Stimulated activated CD4-positive, alpha-beta T cell treated with anti-CD3 and anti-CD28 coated beads, Interleukin-15, amount 100 ng/mL, for 1 hour (primary cell): Measurements from ENCODE around the gene ZNF682.
A peak's percentile ranks its signal among the peaks of the same experiment; 100 is the strongest.
"Not testable (repeated sequence)": the region's sequence is repeated elsewhere in the genome, so short reads cannot be mapped to it uniquely, and the experiment has no call there.

Experiments
- DNase-seq, 2 donors: peaks; one replicate each; pipeline ENCODE4 v3.0.0-alpha.2; 2020; ENCODE audit warnings: low read depth in 1 of 2, low spot score in 1 of 2

Gene ZNF682

GRCh38 chr19:20039203-20039723 lies at the start of gene ZNF682:
ZNF682 (minus strand) TSS chr19:20039505; CDS start chr19:20039345, 160 bp downstream.
- DNase-seq, result peak; percentile 86 to 87

- DNase-seq, result not testable (repeated sequence)
Measured at GRCh38 chr19:20082876-20083275, 43.6 kb upstream of the ZNF682 start.

- DNase-seq, result not testable (repeated sequence)
Measured at GRCh38 chr19:20082232-20082833, 43.0 kb upstream of the ZNF682 start.

- no peak for DNase-seq
Measured at GRCh38 chr19:20080656-20081055, 41.4 kb upstream of the ZNF682 start.

- DNase-seq, result no peak
Measured at GRCh38 chr19:20079476-20079875, 40.2 kb upstream of the ZNF682 start.

- DNase-seq, result no peak
Measured at GRCh38 chr19:20078581-20079031, 39.3 kb upstream of the ZNF682 start.

- peak; percentile 52 to 60 for DNase-seq
Measured at GRCh38 chr19:20077791-20078463, 38.6 kb upstream of the ZNF682 start, which contains the start of gene ZNF90. ZNF90 (plus strand) TSS chr19:20078000; CDS start chr19:20078133, 133 bp downstream.

GRCh38 chr19:20072936-20073335 lies 33.6 kb upstream of the ZNF682 start:
- no peak for DNase-seq

GRCh38 chr19:20070691-20071090 lies 31.4 kb upstream of the ZNF682 start:
- no peak for DNase-seq

- DNase-seq, result not testable (repeated sequence)
Measured at GRCh38 chr19:20068559-20068958, 29.3 kb upstream of the ZNF682 start.

- no peak for DNase-seq
Measured at GRCh38 chr19:20067943-20068342, 28.6 kb upstream of the ZNF682 start.

- no peak for DNase-seq
Measured at GRCh38 chr19:20066861-20067260, 27.6 kb upstream of the ZNF682 start.

- no peak for DNase-seq
Measured at GRCh38 chr19:20060282-20060681, 21.0 kb upstream of the ZNF682 start.

GRCh38 chr19:20058738-20059137 lies 19.4 kb upstream of the ZNF682 start:
- not testable (repeated sequence) for DNase-seq

- peak; percentile 25 to 42 for DNase-seq
Measured at GRCh38 chr19:20051841-20052768, 12.8 kb upstream of the ZNF682 start.

- DNase-seq, result not testable (repeated sequence)
Measured at GRCh38 chr19:20045742-20046141, 6.4 kb upstream of the ZNF682 start.

- DNase-seq, result no peak
Measured at GRCh38 chr19:20044663-20045062, 5.4 kb upstream of the ZNF682 start.

- DNase-seq, result no peak
Measured at GRCh38 chr19:20038358-20039202, 725 bp downstream of the ZNF682 start.

GRCh38 chr19:20035935-20036334 lies 3.4 kb downstream of the ZNF682 start:
- no peak for DNase-seq

- DNase-seq, result no peak
Measured at GRCh38 chr19:20028611-20029010, 10.7 kb downstream of the ZNF682 start.
